HG02571 (cell line): ENCODE results near the gene PCBP1.
"Not testable (repeated sequence)": the region's sequence is repeated elsewhere in the genome, so short reads cannot be mapped to it uniquely, and the experiment has no call there.

Source experiments
- ATAC-seq: cut with Tn5 transposase; IDR thresholded peaks from one replicate; pipeline ENCODE4 v1.9.1; 2021; ENCODE audit warnings: mild to moderate bottlenecking, moderate library complexity; ENCODE audit not compliant: unreplicated experiment

The PCBP1 gene

GRCh38 chr2:70080610-70081200, 6.6 kb upstream of the PCBP1 start:
- ATAC-seq, result no peak

- ATAC-seq, result no peak
Measured at GRCh38 chr2:70081221-70081620, 6.1 kb upstream of the PCBP1 start.

DNA sequence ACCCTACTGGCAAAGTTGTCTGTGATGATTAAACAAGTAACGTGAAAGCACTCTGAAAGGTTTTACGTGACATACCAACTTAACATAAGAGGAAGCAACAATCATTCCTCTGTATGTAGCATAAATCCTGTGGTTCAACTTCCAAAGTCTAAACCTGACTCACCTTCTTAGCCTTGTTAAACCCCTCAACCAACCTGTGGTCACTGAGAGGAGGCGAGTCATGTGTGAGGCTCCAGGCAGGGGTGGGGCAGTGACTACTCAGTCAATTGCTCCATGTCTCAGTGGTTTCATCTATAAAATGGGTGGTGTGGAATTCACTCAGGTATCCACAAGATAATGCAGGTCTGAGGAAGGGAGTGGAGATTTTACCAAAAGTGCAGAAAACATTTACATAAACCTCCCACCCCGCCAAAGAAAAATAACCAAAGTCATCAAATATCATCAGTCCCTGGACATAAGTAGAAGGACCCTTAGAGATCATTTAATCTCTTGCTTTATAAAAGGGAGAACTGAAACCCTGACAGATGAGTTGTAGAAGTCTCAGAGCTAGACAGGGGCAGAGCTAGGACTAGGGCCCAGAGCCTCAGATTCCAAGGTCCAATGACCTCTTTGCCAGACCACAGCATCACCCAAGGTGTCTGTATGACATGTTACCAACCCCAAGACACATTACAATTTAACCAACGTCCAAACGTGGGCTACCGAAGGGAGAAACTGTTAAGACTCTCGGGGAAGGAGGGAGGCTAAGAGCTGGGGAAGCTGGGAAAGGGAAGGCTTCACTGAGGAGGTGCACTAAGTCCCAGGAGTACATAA, 3.7 kb upstream of the PCBP1 start:
- ATAC-seq, result no peak

DNA sequence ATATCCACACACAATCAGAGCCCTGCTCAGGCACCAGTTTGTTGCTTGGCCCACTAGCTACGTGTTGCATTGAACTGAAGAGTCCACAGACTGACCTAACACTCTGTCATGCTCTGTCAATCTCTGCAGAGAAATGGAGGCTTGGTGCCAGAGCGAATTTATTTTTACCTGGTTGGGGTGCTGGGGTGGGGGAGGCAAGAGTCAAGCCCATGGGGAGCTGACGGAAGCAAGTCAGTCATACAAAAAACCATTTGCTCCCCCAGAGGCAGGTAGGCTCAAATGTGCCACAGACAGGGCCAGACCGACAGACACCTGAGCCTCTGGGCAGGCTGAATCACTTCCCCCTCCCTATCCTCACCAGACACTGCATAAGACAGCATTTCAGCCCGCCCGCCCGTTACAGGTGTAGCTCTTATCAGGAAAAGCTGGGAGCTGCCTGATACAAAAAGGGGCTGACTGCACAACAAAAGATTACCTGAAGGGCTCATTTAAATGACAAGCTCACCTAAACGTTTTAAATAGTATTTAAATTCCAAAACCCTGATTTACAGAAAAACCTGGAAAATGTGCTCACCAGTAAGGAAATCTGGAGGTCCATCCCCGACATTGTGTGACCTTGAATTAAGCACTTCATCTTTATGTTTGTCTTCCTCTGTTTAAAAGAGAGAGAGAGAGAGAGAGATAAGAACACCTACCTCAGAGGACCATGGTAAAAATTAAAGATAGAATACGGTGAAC, 2.1 kb upstream of the PCBP1 start:
- ATAC-seq, result no peak

- no peak for ATAC-seq
Measured at GRCh38 chr2:70085711-70086277, 1.5 kb upstream of the PCBP1 start.

DNA sequence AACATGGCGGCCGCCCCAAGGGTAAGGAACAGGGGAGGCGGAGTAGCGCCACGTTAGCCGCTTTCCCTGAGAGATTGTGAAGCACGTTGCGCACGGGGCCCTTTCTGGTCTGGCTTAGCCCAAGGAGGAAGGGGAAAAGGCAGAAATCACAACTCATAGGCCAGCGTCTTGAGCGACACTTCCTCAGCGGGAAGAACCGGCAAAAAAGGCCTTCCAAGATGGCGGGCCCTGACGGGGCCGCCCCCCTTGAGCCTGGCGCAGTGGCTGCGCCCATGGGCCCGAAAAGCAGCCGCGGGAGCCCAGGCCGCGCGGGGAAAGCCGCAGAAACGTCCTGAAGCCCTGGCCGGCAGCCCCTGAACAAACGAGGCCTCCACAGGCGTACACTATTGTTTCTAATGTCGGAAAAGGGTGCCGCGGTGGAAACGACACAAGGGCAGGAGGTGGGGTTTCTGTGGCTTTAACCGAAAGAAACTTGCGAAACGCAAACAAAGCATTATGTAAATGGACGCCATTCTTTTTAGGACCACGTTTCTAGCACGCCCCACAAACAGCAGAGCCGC, 919 bp upstream of the PCBP1 start:
- ATAC-seq, result peak; percentile 36

GRCh38 chr2:70087702-70088597, 673 bp downstream of the PCBP1 start:
- no peak for ATAC-seq

GRCh38 chr2:70088598-70089219, 1.4 kb downstream of the PCBP1 start:
- no peak for ATAC-seq

- no peak for ATAC-seq
Measured at GRCh38 chr2:70089220-70089982, 2.1 kb downstream of the PCBP1 start.

- no peak for ATAC-seq
Measured at GRCh38 chr2:70089983-70090525, 2.8 kb downstream of the PCBP1 start.

DNA sequence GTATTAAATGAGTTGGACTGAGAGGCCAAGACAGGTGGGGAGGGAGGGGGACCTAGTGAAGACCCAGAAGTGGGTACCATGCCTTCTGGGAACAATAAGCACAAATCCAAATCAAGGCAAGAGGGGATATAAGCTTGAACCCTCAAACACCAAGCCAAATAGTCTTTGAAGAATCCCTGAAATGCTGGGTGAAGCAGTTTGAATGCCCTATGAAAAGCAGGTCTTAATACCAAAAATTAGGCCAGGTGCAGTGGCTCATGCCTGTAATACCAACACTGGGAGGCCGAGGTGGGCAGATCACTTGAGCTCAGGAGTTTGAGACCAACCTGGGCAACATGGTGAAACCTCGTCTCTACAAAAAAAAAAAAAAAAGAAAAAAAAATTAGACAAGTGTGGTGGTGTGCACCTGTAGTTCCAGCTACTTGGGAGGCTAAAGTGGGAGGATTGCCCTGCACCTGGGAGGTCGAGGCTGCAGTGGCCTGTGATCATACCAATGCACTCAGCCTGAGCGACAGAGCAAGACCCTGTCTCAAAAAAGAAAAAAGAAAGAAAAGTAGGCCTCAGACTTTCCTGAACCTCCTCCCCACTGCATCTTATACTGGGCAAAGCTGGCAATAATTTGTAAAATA, 3.5 kb downstream of the PCBP1 start:
- ATAC-seq, result no peak

DNA sequence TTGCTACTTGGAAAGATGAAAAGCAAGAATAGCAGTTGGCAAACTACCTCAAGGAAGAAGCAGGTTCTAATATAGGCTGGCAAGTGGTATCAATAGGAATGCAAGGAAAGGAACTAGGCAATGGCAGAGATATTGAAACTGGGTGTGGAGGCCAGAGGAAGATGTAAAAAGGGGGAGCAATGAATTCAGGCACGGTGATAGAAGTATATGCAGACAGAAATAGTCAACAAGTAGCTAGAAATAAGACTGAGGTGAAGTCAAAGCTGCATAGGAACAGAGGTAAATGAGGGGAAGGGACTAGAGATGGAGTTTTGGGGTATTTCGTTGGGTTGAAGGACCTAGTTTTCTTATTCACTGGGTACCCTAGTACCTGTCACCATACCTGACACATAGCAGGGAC, 4.1 kb downstream of the PCBP1 start:
- ATAC-seq, result no peak

GRCh38 chr2:70091816-70092215, 4.5 kb downstream of the PCBP1 start:
- ATAC-seq, result no peak

GRCh38 chr2:70092576-70093243, 5.4 kb downstream of the PCBP1 start:
- not testable (repeated sequence) for ATAC-seq

DNA sequence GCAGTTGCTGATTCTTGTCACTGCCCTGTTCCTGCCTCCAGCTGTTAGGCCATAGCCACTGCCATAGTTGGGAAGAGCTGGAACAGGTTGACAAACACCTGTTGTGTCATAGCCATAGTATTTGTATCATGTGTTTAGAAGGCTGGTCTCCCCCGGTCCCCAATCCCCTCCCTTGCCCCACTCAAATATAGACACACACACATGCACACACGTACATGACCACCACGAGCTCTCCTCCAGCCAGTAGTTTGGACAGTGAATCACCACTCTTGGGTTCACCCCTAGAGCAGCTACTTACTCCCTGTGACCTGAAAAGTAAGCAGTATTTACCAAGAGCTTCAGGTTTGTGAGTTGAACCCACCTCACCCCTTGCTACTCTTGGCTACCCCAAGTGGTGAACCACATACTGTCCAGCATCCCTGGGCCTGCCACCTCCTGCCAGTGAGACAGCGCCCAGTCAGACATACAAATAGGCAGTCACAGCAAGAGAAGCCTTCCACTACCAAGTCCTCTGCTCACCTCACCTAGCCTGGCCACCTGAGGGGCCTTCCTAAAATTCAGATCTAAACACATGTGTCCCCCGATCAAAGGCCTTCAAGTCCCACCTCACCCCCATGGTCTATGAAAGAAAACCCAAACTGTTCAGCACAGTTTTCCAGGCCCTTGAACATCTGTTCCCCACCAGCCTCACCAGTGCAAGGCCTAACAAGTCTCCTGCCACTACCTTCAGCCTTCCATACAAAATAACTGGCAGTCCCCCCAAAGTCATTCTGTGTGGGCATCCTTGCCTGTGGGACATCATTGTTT, 7.1 kb downstream of the PCBP1 start:
- no peak for ATAC-seq

DNA sequence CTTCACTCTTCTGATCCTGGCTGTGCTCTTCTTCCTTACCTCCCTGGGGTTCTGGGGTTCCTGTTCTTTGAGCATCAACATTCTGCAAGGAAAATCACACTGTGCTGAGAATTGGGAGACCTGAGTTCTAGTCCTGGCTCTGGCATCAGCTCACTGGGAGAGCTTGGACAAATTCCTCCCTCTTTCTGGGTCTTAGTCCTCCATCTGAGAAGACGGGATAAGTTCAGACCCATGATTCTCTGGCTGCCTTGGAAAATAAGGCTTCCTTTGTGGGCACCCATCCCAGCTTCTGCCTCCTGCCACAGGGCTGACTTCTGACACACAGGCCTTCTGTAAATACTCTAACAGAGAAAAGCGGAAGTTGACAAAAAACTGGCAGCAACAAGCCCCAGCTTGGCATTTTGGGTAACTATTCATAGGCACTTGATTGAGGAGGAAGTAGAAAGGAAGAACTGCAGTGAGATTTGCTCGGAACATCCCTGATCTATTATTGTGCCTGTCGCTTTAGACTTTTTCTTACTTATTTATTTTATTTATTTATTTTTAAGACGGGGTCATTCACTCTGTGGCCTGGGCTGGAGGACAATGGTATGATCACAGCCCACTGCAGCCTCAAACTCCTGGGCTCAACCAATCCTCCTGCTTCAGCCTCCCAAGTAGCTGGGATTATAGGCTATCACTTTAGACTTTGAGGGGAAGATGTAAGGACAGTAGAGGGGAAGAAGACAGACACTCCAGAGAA, 7.9 kb downstream of the PCBP1 start:
- ATAC-seq, result no peak
